Measurements from ENCODE around the gene NDUFB1.

The NDUFB1 gene

GRCh38 chr14:92106143-92106926 lies 15.2 kb downstream of the NDUFB1 start, which contains the start of gene ATXN3:
Gene ATXN3, minus strand, starts transcription at chr14:92106582. Its CDS starts 30 bp downstream, at chr14:92106552.
- no peaks in the 10 kb centered on the region for H3K27me3 ChIP-seq (ENCODE audit: control insufficient read depth, low read length)
- no peaks in the 10 kb centered on the region for H3K9me3 ChIP-seq (ENCODE audit: control insufficient read depth, insufficient read depth, low read length)
- H4K20me1 ChIP-seq (ENCODE audit: control insufficient read depth, insufficient read depth, low read depth, low read length): no peaks in the 10 kb centered on the region
- no peaks in the 10 kb centered on the region; the same call in 1 of the 2 replicates for H3K36me3 ChIP-seq (ENCODE audit: control insufficient read depth, low read length)
- peak within 1 kb of the TSS; percentile 94 for H3K4me2 ChIP-seq (ENCODE audit: low read length)
- no peaks in the 10 kb centered on the region for H3K9me2 ChIP-seq (replicated peaks; ENCODE audit: control insufficient read depth, low read length)
- peaks cover 39% of the 10 kb centered on the region for H3K4me1 ChIP-seq (ENCODE audit: control insufficient read depth, low read length)
- peak within 1 kb of the TSS; percentile 55 for H3K27ac ChIP-seq (ENCODE audit: low read depth, low read length)
- H3K4me3 ChIP-seq (ENCODE audit: low read length): peak within 1 kb of the TSS; percentile 98
- TF ChIP-seq, protein P1, sequence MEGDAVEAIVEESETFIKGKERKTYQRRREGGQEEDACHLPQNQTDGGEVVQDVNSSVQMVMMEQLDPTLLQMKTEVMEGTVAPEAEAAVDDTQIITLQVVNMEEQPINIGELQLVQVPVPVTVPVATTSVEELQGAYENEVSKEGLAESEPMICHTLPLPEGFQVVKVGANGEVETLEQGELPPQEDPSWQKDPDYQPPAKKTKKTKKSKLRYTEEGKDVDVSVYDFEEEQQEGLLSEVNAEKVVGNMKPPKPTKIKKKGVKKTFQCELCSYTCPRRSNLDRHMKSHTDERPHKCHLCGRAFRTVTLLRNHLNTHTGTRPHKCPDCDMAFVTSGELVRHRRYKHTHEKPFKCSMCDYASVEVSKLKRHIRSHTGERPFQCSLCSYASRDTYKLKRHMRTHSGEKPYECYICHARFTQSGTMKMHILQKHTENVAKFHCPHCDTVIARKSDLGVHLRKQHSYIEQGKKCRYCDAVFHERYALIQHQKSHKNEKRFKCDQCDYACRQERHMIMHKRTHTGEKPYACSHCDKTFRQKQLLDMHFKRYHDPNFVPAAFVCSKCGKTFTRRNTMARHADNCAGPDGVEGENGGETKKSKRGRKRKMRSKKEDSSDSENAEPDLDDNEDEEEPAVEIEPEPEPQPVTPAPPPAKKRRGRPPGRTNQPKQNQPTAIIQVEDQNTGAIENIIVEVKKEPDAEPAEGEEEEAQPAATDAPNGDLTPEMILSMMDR (IDR thresholded peaks at IDR 0.05; ENCODE audit: low read depth, low read length, poor library complexity, severe bottlenecking): peak; percentile 69
- TF ChIP-seq EZH2phosphoT487 (IDR thresholded peaks at IDR 0.05; ENCODE audit: borderline replicate concordance, low read length): no peak
- H3K79me2 ChIP-seq (ENCODE audit: control insufficient read depth, low read length): peaks cover 46% of the 10 kb centered on the region
- H3F3A ChIP-seq (ENCODE audit: control insufficient read depth, insufficient read depth): peaks cover 9% of the 10 kb centered on the region; the same call in 1 of the 2 replicates

GRCh38 chr14:92105893-92106142 lies 15.7 kb downstream of the NDUFB1 start:
- Histone ChIP-seq H3K4me2 (ENCODE audit: low read length) (peak overlapping the region; percentile 94), H3K79me2 (ENCODE audit: control insufficient read depth, low read length) (peaks cover 51% of the 10 kb centered on the region), H3K36me3 (ENCODE audit: control insufficient read depth, low read length) (no peaks in the 10 kb centered on the region; the same call in 1 of the 2 replicates), H4K20me1 (ENCODE audit: control insufficient read depth, insufficient read depth, low read depth, low read length) (no peaks in the 10 kb centered on the region), H3F3A (ENCODE audit: control insufficient read depth, insufficient read depth) (peaks cover 9% of the 10 kb centered on the region; the same call in 1 of the 2 replicates), H3K9me2 (replicated peaks; ENCODE audit: control insufficient read depth, low read length) (no peaks in the 10 kb centered on the region), H3K4me1 (ENCODE audit: control insufficient read depth, low read length) (peaks cover 39% of the 10 kb centered on the region), H3K27ac (ENCODE audit: low read depth, low read length) (peak overlapping the region; percentile 55), H3K27me3 (ENCODE audit: control insufficient read depth, low read length) (no peaks in the 10 kb centered on the region), H3K9me3 (ENCODE audit: control insufficient read depth, insufficient read depth, low read length) (no peaks in the 10 kb centered on the region), H3K4me3 (ENCODE audit: low read length) (peak overlapping the region; percentile 98)
- TF ChIP-seq, protein P1 (IDR thresholded peaks at IDR 0.05; ENCODE audit: low read depth, low read length, poor library complexity, severe bottlenecking): no peak
- no peak for TF ChIP-seq EZH2phosphoT487 (IDR thresholded peaks at IDR 0.05; ENCODE audit: borderline replicate concordance, low read length)

- Histone ChIP-seq H3K9me3 (ENCODE audit: control insufficient read depth, insufficient read depth, low read length) (no peaks in the 10 kb centered on the region), H4K20me1 (ENCODE audit: control insufficient read depth, insufficient read depth, low read depth, low read length) (no peaks in the 10 kb centered on the region), H3K4me1 (ENCODE audit: control insufficient read depth, low read length) (peaks cover 39% of the 10 kb centered on the region), H3F3A (ENCODE audit: control insufficient read depth, insufficient read depth) (peaks cover 9% of the 10 kb centered on the region; the same call in 1 of the 2 replicates), H3K4me2 (ENCODE audit: low read length) (peak overlapping the region; percentile 94), H3K27ac (ENCODE audit: low read depth, low read length) (peak overlapping the region; percentile 55), H3K4me3 (ENCODE audit: low read length) (peak overlapping the region; percentile 98), H3K36me3 (ENCODE audit: control insufficient read depth, low read length) (no peaks in the 10 kb centered on the region; the same call in 1 of the 2 replicates), H3K79me2 (ENCODE audit: control insufficient read depth, low read length) (peaks cover 56% of the 10 kb centered on the region), H3K27me3 (ENCODE audit: control insufficient read depth, low read length) (no peaks in the 10 kb centered on the region), H3K9me2 (replicated peaks; ENCODE audit: control insufficient read depth, low read length) (no peaks in the 10 kb centered on the region)
- TF ChIP-seq, protein P1 (IDR thresholded peaks at IDR 0.05; ENCODE audit: low read depth, low read length, poor library complexity, severe bottlenecking): no peak
- TF ChIP-seq EZH2phosphoT487 (IDR thresholded peaks at IDR 0.05; ENCODE audit: borderline replicate concordance, low read length): no peak
Measured at GRCh38 chr14:92105073-92105892, 16.2 kb downstream of the NDUFB1 start.
